Adrenal gland (tissue), 5 donors: ENCODE results near the gene TBXAS1.
A peak's percentile ranks its signal among the peaks of the same experiment; 100 is the strongest.

Experiments
- POLR2A ChIP-seq, 2 donors: fragments of 450-650 bp; IDR thresholded peaks; one replicate each; pipeline ENCODE4 v1.6.1; 2017; ENCODE audit warnings: antibody characterized with exemption in 2 of 2, mild to moderate bottlenecking in 2 of 2, moderate library complexity in 1 of 2
- TF ChIP-seq, protein P1 (sequence below), 6 experiments: fragments of 450-650 bp in 4 of 6; fragments of 200-600 bp in 2 of 6; sonication (generic) in 1 of 6; IDR thresholded peaks; 1 replicate in 5 of 6; 2 replicates in 1 of 6; pipeline versions ENCODE4 v1.5.1 to v1.8.0; 2016 to 2021; ENCODE audit warnings: antibody characterized with exemption in 6 of 6, mild to moderate bottlenecking in 2 of 6, moderate library complexity in 1 of 6
- donor health status: DM: no; HTN: no; CAD: no.

GRCh38 chr7:140005754-140006503, 176.9 kb downstream of the TBXAS1 start:
- TF ChIP-seq, protein P1, sequence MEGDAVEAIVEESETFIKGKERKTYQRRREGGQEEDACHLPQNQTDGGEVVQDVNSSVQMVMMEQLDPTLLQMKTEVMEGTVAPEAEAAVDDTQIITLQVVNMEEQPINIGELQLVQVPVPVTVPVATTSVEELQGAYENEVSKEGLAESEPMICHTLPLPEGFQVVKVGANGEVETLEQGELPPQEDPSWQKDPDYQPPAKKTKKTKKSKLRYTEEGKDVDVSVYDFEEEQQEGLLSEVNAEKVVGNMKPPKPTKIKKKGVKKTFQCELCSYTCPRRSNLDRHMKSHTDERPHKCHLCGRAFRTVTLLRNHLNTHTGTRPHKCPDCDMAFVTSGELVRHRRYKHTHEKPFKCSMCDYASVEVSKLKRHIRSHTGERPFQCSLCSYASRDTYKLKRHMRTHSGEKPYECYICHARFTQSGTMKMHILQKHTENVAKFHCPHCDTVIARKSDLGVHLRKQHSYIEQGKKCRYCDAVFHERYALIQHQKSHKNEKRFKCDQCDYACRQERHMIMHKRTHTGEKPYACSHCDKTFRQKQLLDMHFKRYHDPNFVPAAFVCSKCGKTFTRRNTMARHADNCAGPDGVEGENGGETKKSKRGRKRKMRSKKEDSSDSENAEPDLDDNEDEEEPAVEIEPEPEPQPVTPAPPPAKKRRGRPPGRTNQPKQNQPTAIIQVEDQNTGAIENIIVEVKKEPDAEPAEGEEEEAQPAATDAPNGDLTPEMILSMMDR (IDR thresholded peaks at IDR 0.05) = peak in 3 of 6 experiments; percentile 18 to 22 (median 20)
- TF ChIP-seq POLR2A (IDR thresholded peaks at IDR 0.05) = no peak
